ENCODE measurements around the gene SMOC1. TPM values are rescaled to one million over a fixed set of nuclear protein-coding genes. Genes with fewer than 3 reads are reported as not detected.

The SMOC1 gene
- total RNA-seq, 1 donor from 2014 or later = 0.38 TPM

- Mint-ChIP-seq H3K4me1 (ENCODE audit: unreplicated experiment) (no peaks in the 10 kb centered on the region), H3K27me3 (ENCODE audit: unreplicated experiment) (no peaks in the 10 kb centered on the region)
Measured at GRCh38 chr14:70050136-70050535, 170.9 kb downstream of the SMOC1 start.

GRCh38 chr14:70052990-70053389, 173.8 kb downstream of the SMOC1 start:
- DNase-seq (ENCODE audit: low spot score) = peak; percentile 63
- Mint-ChIP-seq H3K4me1 (ENCODE audit: unreplicated experiment) (no peaks in the 10 kb centered on the region), H3K27ac (ENCODE audit: unreplicated experiment) (no peak overlapping the region), H3K36me3 (ENCODE audit: low read depth, unreplicated experiment) (no peaks in the 10 kb centered on the region), H3K27me3 (ENCODE audit: unreplicated experiment) (no peaks in the 10 kb centered on the region), H3K4me3 (ENCODE audit: unreplicated experiment) (no peak overlapping the region), H3K9me3 (ENCODE audit: unreplicated experiment) (no peaks in the 10 kb centered on the region)
- no peak for TF ChIP-seq CTCF (IDR thresholded peaks at IDR 0.05; ENCODE audit: unreplicated experiment)

More at GRCh38 chr14:70050136-70050535, 170.9 kb downstream of the SMOC1 start:
- Mint-ChIP-seq H3K27ac (ENCODE audit: unreplicated experiment) (no peak overlapping the region), H3K36me3 (ENCODE audit: low read depth, unreplicated experiment) (no peaks in the 10 kb centered on the region), H3K9me3 (ENCODE audit: unreplicated experiment) (no peaks in the 10 kb centered on the region), H3K4me3 (ENCODE audit: unreplicated experiment) (no peak overlapping the region)
- DNase-seq (ENCODE audit: low spot score) = no peak
- no peak for TF ChIP-seq CTCF (IDR thresholded peaks at IDR 0.05; ENCODE audit: unreplicated experiment)

DNA sequence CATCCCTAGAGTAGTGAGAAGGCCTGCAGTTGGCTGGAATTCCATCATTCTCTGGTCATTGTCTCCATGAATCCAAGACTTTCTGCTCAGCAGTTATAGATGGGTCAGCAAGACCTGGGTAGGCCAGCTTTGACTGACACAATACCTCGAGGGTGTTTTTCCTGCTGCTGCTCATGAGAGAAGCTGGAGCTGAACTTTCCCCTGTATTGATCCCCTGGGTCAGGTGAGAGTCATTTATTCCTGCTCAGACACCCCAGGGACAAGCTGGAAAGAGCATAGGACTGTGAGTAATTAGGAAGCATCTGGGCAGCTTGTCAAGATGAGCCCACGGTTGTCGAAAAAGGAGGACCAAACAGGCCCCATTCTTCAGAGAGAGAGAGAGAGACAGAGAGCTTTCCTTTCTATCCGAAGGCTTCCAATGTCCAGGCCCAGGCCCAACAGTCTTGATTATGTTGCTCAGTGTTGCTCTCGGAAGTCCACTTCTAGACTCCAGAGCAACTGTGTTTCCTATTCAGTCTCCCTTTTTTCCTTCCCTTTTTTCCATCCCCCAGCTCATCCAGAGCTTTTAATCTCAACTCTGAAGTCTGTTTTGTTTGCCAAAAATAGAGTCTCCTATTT, 178.4 kb downstream of the SMOC1 start:
- H3K27ac Mint-ChIP-seq (ENCODE audit: unreplicated experiment) = no peak overlapping the region
- no peaks in the 10 kb centered on the region for H3K36me3 Mint-ChIP-seq (ENCODE audit: low read depth, unreplicated experiment)
- no peak for TF ChIP-seq CTCF (IDR thresholded peaks at IDR 0.05; ENCODE audit: unreplicated experiment)
- no peaks in the 10 kb centered on the region for H3K27me3 Mint-ChIP-seq (ENCODE audit: unreplicated experiment)
- no peak overlapping the region for H3K4me3 Mint-ChIP-seq (ENCODE audit: unreplicated experiment)
- no peaks in the 10 kb centered on the region for H3K4me1 Mint-ChIP-seq (ENCODE audit: unreplicated experiment)
- H3K9me3 Mint-ChIP-seq (ENCODE audit: unreplicated experiment) = no peaks in the 10 kb centered on the region
- no peak for DNase-seq (ENCODE audit: low spot score)

GRCh38 chr14:70059545-70059944, 180.3 kb downstream of the SMOC1 start:
- Mint-ChIP-seq H3K36me3 (ENCODE audit: low read depth, unreplicated experiment) (no peaks in the 10 kb centered on the region), H3K4me3 (ENCODE audit: unreplicated experiment) (no peak overlapping the region), H3K4me1 (ENCODE audit: unreplicated experiment) (no peaks in the 10 kb centered on the region), H3K9me3 (ENCODE audit: unreplicated experiment) (no peaks in the 10 kb centered on the region), H3K27ac (ENCODE audit: unreplicated experiment) (no peak overlapping the region), H3K27me3 (ENCODE audit: unreplicated experiment) (no peaks in the 10 kb centered on the region)
- TF ChIP-seq CTCF (IDR thresholded peaks at IDR 0.05; ENCODE audit: unreplicated experiment) = no peak
- DNase-seq (ENCODE audit: low spot score) = no peak

DNA sequence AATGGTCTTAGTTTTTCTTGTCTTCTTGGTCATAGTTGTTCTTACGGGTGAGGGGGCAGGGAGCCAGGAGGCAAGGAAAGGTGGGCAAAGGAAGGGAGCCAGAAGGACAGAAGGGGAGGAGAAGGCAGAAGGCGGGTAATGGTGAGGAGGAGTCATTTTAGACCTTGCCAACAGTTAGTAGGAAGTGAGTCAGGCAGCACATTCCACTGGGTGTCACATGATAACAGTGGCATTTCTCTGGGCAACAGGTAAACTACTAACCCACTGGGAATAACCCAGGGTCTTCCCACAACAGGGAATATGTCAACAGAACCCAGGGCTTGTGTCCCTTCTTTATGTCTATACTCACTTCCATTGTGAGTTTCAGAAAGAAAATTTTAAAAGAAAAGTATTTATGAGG, 181.9 kb downstream of the SMOC1 start:
- Mint-ChIP-seq H3K27me3 (ENCODE audit: unreplicated experiment) (no peaks in the 10 kb centered on the region), H3K4me1 (ENCODE audit: unreplicated experiment) (no peaks in the 10 kb centered on the region), H3K36me3 (ENCODE audit: low read depth, unreplicated experiment) (no peaks in the 10 kb centered on the region), H3K4me3 (ENCODE audit: unreplicated experiment) (no peak overlapping the region), H3K9me3 (ENCODE audit: unreplicated experiment) (no peaks in the 10 kb centered on the region), H3K27ac (ENCODE audit: unreplicated experiment) (no peak overlapping the region)
- DNase-seq (ENCODE audit: low spot score) = no peak
- TF ChIP-seq CTCF (IDR thresholded peaks at IDR 0.05; ENCODE audit: unreplicated experiment) = no peak
